Fibroblast of mammary gland (primary cell): ENCODE measurements around the gene HSD3B1.

Experiments
- DNase-seq: peaks from one replicate; pipeline ENCODE4 v3.0.0-alpha.2; 2010; ENCODE audit warnings: low read depth
- H3K4me3 ChIP-seq: 2 replicates; pipeline ENCODE4 v1.5.1; 2011; ENCODE audit warnings: low read depth, mild to moderate bottlenecking, low read length, moderate library complexity; ENCODE audit not compliant: control insufficient read depth
- TF ChIP-seq, protein P1 (sequence below): conservative IDR thresholded peaks from 2 replicates; pipeline ENCODE4 v1.5.1; 2011; ENCODE audit warnings: low read depth, low read length, inconsistent platforms; ENCODE audit not compliant: control insufficient read depth, insufficient read depth

The HSD3B1 gene

DNA sequence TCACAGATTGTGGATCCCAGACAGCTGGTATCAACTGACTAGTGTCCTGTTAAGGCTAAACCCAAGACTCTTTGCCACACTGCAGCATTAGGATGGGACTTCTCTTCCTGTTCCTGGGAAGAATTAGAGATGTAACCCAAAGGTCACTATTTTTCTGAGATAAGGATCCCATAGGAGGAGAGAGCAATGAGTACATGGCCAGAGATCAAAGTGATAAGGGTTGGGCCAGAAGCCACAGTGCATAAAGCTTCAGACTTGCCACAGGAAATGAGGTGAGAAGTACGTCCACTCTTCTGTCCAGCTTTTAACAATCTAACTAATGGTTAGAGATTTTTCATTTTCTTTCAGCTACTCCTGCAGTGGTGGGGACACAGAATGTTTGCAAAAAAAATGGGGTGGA, at the start of gene HSD3B1:
HSD3B1 (plus strand) TSS at position 270 of the 400 bp plus-strand sequence. CDS start 267 bp downstream, outside the sequence.
- TF ChIP-seq, protein P1, sequence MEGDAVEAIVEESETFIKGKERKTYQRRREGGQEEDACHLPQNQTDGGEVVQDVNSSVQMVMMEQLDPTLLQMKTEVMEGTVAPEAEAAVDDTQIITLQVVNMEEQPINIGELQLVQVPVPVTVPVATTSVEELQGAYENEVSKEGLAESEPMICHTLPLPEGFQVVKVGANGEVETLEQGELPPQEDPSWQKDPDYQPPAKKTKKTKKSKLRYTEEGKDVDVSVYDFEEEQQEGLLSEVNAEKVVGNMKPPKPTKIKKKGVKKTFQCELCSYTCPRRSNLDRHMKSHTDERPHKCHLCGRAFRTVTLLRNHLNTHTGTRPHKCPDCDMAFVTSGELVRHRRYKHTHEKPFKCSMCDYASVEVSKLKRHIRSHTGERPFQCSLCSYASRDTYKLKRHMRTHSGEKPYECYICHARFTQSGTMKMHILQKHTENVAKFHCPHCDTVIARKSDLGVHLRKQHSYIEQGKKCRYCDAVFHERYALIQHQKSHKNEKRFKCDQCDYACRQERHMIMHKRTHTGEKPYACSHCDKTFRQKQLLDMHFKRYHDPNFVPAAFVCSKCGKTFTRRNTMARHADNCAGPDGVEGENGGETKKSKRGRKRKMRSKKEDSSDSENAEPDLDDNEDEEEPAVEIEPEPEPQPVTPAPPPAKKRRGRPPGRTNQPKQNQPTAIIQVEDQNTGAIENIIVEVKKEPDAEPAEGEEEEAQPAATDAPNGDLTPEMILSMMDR: no peak
- no peak within 1 kb of the TSS for H3K4me3 ChIP-seq
- DNase-seq: no peak

DNA sequence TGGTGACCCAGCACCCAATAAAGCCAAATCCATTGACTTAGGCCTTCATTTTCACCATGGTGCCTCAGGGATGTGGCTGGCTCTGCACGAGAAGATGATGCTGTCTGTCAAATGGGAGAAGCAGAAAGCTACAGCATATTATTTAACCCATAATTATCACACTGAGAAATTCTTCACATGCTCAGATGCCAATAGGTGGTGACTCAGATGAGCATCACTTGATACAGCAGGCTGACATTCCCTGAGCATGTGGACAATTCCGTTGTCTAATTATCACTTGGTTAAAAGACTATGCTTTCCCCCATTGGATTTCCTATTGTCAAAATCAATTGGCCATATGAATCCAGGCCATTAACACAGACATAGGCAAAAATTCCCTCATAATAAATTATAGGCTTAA, 44.0 kb upstream of the HSD3B1 start:
- TF ChIP-seq, protein P1: no peak
- H3K4me3 ChIP-seq: no peak overlapping the region
- DNase-seq: no peak

DNA sequence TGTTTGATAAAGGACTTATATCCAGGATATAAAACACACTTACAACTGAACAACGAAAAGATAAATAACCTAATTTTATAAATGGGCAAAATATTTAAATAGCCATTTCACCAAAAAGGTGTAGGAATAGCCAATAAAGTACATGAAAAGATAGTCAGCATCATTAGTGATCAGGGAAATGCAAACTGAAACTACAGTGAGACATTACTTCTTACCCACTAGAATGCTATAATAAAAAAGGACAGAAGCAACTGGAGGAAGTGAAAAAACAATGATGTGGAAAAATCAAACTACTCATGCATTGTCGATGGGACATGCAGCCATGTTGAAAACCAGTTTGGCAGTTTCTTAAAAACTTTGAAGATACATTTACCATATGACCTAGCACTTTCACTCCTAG, 43.4 kb upstream of the HSD3B1 start:
- H3K4me3 ChIP-seq: no peak overlapping the region
- DNase-seq: no peak
- TF ChIP-seq, protein P1: no peak

DNA sequence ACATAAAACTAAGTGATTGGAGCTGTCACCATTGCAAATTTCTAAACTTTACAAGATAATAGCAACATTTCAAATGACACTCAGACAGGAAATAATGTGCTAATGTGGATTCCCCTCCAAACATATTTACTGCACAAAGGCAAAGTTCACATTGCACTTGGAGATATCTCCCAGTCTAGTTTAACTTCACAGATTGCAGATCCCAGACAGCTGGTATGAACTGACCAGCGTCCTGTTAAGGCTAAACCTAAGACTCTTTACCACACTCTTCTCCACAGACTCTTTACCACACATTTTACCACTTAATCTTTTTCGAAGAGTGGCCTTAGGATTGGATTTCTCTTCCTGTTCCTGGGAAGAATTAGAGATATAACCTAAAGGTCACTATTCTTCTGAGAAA, 40.6 kb upstream of the HSD3B1 start:
- TF ChIP-seq, protein P1: no peak
- no peak for DNase-seq
- no peak overlapping the region for H3K4me3 ChIP-seq

DNA sequence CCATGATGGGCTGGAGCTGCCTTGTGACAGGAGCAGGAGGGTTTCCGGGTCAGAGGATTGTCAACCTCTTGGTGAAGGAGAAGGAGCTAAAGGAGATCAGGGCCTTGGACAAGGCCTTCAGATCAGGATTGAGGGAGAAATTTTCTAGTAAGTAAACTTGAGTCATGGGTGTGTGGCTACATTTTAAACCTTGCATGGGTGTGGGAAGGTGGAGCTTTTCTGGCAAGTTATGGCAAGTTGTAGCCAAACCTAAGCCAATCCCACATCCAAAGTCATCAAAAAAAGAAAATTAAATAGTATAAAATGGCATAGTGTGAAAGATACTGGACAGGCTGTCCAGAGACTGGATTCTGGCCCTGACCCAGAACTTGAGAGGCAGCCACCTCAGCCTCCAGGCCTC, 39.8 kb upstream of the HSD3B1 start:
- no peak for DNase-seq
- no peak overlapping the region for H3K4me3 ChIP-seq
- TF ChIP-seq, protein P1: no peak

DNA sequence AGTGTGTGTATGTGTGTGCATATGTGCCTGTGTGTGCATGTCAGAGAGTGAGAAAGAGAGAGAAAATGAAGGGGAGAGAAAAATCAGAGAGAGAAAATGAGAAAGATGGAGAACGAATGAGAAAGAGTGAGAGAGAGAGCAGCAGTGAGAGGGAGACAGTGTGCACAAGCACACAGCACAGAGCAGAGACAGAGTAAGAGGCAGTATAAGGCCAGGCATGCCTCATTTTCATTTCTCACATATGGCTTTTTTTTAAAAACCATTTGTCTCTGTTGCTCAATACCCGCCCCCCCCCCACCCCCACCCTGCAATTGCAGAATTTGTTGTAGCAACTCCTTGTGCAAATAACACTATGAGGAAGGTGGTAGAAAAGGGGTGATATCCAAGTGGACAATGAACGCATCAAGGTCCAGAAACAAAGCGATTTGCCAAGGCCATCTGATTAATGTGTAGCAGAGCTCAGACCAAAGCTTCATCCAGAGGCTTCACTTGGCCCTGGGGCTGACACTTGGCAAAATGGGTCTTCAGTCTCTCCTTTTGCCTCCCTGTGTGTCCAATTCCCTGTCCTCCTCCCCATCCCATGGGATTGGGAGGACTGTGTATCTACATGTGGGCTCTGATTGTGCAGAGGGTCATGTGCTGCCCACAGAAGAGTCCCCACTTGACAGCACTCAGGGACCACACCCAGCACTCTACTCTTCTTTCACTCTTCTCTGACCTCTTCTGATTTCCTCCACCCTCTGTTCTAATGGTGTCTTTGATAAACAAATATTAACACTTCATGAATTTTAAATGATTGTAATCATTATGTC, 38.9 kb upstream of the HSD3B1 start:
- H3K4me3 ChIP-seq: no peak overlapping the region
- TF ChIP-seq, protein P1: no peak
- DNase-seq: no peak
